ENCODE measurements around the gene MSANTD4. TPM values are rescaled to one million over a fixed set of nuclear protein-coding genes. Genes with fewer than 3 reads are reported as not detected.

The MSANTD4 gene
- total RNA-seq, 6 donors from 2014 or later, result 15.4 to 44.3 (median 21.8) TPM

DNA sequence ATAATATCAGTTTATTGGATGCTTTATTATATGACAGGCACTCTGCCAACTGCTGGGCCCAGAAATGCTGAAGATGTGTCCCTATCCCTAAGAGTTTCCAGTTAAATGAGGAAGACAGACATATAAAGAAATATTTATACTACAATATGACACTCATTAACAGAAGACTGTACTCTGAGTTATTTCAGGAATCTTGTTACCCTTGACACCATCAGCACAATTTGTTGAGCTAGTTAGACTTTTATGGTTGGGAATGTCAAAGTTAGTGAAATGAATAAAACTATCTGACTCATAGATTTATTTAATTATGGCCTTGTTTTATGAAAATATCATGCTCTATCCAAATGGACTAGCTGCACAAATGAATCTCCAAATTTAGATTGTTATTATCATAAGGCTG, 25.6 kb upstream of the MSANTD4 start:
- DNase-seq, result no peak
- Histone ChIP-seq H3K4me1 (no peaks in the 10 kb centered on the region), H3K4me3 (no peak overlapping the region), H3K27me3 (no peaks in the 10 kb centered on the region), H3K36me3 (no peaks in the 10 kb centered on the region), H3K9me3 (no peaks in the 10 kb centered on the region), H3K27ac (no peak overlapping the region)
- no peak for ATAC-seq (ENCODE audit: low FRiP score in 2 of 2)
- TF ChIP-seq EP300 (IDR thresholded peaks at IDR 0.05) (no peak), POLR2AphosphoS5 (IDR thresholded peaks at IDR 0.05) (no peak), POLR2A (IDR thresholded peaks at IDR 0.05) (no peak), CTCF (IDR thresholded peaks at IDR 0.05) (no peak)

DNA sequence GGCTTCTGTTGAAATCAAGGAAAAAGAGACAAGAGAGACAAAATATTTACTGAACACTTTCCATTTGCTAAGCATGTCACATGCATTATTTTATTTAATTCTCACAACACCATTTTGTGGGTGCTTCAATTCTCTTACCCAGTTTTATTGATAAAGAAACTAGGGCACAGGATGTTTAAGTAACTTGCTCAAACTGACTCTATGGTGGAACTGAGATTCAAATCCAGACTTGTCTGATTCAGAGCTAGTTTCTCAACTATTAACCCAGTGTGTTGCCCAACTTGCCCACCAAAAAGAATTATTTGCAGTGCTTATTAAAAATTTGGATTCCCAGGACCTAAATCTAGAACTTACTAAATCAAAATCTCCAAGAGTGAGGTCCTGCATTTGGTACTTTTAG, 21.5 kb upstream of the MSANTD4 start:
- Histone ChIP-seq H3K27ac (no peak overlapping the region), H3K4me3 (no peak overlapping the region), H3K9me3 (no peaks in the 10 kb centered on the region), H3K4me1 (no peaks in the 10 kb centered on the region), H3K27me3 (no peaks in the 10 kb centered on the region), H3K36me3 (no peaks in the 10 kb centered on the region)
- no peak for TF ChIP-seq POLR2AphosphoS5 (IDR thresholded peaks at IDR 0.05)
- no peak for TF ChIP-seq EP300 (IDR thresholded peaks at IDR 0.05)
- no peak for TF ChIP-seq CTCF (IDR thresholded peaks at IDR 0.05)
- no peak for TF ChIP-seq POLR2A (IDR thresholded peaks at IDR 0.05)
- DNase-seq (no peak), ATAC-seq (ENCODE audit: low FRiP score in 2 of 2) (no peak)

GRCh38 chr11:106032861-106033260, 10.8 kb upstream of the MSANTD4 start:
- H3K36me3 ChIP-seq, result no peaks in the 10 kb centered on the region
- WGBS, 2 donors, result 60 to 84% methylated on average over 2 of the region's 2 CpGs
- no peaks in the 10 kb centered on the region for H3K9me3 ChIP-seq
- DNase-seq, result no peak
- no peak overlapping the region for H3K4me3 ChIP-seq
- no peaks in the 10 kb centered on the region for H3K27me3 ChIP-seq
- no peaks in the 10 kb centered on the region for H3K4me1 ChIP-seq
- ATAC-seq (ENCODE audit: low FRiP score in 2 of 2), result no peak
- H3K27ac ChIP-seq, result no peak overlapping the region
- no peak for TF ChIP-seq EP300 (IDR thresholded peaks at IDR 0.05)
- no peak for TF ChIP-seq POLR2AphosphoS5 (IDR thresholded peaks at IDR 0.05)
- TF ChIP-seq CTCF (IDR thresholded peaks at IDR 0.05), result no peak
- no peak for TF ChIP-seq POLR2A (IDR thresholded peaks at IDR 0.05)

GRCh38 chr11:106031936-106032335, 9.9 kb upstream of the MSANTD4 start:
- 76 to 78% methylated on average over 3 of the region's 3 CpGs for WGBS, 2 donors
- ATAC-seq (ENCODE audit: low FRiP score in 2 of 2), result no peak
- no peak overlapping the region for H3K4me3 ChIP-seq

More at GRCh38 chr11:106031936-106032335, 9.9 kb upstream of the MSANTD4 start:
- Histone ChIP-seq H3K4me1 (no peaks in the 10 kb centered on the region), H3K27me3 (no peaks in the 10 kb centered on the region), H3K27ac (peak overlapping the region in 2 of 4 donors; percentile 22 to 43), H3K36me3 (no peaks in the 10 kb centered on the region), H3K9me3 (no peaks in the 10 kb centered on the region)
- DNase-seq, result no peak
- no peak for TF ChIP-seq EP300 (IDR thresholded peaks at IDR 0.05)
- TF ChIP-seq POLR2A (IDR thresholded peaks at IDR 0.05), result no peak
- TF ChIP-seq POLR2AphosphoS5 (IDR thresholded peaks at IDR 0.05), result no peak
- TF ChIP-seq CTCF (IDR thresholded peaks at IDR 0.05), result no peak
